ENCODE measurements around the gene TMEM92.

TMEM92 gene

DNA sequence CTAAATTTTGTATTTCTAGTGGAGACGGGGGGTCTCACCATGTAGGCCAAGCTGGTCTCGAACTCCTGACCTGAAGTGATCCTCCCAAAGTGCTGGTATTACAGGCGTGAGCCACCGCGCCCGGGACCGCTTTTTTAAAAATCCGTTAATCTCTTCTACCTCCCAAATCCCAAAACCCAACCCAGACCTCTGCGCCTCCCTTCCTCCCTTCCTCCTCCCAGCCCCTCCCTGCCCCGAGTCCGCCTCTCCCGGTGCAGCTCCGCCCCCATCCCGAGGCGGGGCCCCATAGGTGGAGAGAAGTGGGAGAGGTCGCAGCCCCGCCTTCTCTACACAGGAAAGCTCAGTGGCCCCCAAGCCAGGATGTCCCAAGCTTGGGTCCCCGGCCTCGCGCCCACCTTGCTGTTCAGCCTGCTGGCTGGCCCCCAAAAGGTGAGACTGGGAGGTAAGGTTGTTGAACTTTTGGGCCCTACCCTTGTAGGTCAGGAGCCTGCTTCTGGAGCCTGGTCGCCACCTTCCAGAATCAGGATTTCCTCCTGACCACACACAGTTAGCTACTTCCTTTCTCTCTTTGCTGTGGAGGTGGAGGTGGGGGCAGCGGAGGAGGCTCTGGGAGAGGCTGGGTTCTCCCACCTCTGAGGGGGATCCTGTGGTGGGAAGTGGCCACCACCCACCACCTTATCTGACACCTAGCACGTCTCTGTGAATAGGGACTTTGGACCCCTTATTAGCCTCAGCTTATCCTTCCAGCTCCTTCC lies at the start of gene TMEM92:
Gene TMEM92 (plus strand): TSS at position 325 of the 755 bp plus-strand sequence. CDS start 36 bp downstream, at position 361.
- peak in 1 of 3 donors; percentile 38 for DNase-seq

- peak; percentile 55 to 86 (median 76) for DNase-seq
Observed at GRCh38 chr17:50225701-50226240, 48.5 kb upstream of the TMEM92 start.

DNA sequence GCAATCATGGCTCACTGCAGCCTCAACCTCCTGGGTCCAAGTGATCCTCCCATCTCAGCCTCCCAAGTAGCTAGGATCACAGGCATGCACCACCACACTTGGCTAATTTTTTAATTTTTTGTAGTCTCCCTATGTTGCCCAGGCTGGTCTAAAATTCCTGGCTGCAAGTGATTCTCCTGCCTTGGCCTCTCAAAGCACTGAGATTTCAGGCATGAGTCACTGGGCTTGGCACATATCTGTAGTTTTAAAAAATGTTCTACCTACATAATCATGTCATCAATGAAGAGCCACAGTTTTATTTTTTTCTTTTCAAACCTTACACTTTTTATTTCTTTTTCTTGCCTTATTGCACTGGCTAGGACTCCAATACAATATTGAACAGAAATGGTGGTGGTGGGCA lies 39.7 kb upstream of the TMEM92 start:
- no peak for DNase-seq

DNA sequence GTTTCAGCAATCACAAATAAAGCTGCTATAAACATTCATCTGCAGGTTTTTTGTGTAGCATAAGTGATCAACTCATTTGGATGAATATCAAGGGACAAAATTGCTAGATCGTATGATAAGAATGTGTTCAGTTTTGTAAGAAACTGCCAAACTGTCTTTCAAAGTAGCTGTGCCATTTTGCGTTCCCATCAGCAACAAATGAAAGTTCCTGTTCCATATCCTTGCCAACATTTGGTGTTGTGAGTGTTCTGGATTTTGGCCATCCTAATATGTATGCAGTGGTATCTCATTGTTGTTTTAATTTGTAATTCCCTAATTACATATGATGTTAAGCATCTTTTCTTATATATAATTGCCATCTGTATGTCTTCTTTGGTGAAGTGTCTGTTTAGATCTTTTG lies 36.4 kb upstream of the TMEM92 start:
- DNase-seq: no peak

DNA sequence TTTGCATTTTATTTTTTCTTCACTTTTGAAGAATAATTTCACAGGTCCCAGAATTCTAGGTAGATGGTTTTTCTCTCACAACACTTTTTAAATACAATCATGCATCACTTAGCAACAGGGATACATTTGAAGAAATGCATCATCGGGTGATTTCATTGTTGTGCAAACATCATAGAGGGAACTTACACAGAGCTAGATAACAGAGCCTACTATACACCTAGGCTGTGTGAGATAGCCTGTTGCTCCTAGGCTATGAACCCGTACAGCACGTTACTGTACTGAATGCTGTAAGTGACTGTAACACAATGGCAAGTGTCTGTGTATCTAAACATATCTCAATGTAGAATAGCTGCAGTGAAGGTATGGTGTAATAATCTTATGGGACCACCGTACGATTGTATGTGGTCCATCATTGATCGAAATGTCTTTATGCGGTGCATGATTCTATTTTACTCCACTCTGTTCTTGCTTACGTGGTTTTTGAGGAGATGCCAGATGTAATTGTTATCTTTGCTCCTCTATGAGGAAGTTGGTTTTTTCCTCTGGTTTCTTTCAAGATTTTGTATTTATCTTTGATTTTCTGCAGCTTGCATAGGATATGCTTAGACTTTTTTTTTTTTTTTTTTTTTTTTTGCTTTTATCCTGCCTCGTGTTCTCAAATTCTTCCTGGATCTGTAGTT lies 35.5 kb upstream of the TMEM92 start:
- DNase-seq: peak; percentile 17 to 28 (median 27)

GRCh38 chr17:50239937-50240336 lies 34.3 kb upstream of the TMEM92 start:
- DNase-seq: no peak

GRCh38 chr17:50240851-50241250 lies 33.4 kb upstream of the TMEM92 start:
- DNase-seq: no peak

GRCh38 chr17:50241431-50241830 lies 32.8 kb upstream of the TMEM92 start:
- DNase-seq: no peak

GRCh38 chr17:50244771-50245170 lies 29.5 kb upstream of the TMEM92 start:
- no peak for DNase-seq

- DNase-seq: no peak
Observed at GRCh38 chr17:50248255-50248654, 26.0 kb upstream of the TMEM92 start.

DNA sequence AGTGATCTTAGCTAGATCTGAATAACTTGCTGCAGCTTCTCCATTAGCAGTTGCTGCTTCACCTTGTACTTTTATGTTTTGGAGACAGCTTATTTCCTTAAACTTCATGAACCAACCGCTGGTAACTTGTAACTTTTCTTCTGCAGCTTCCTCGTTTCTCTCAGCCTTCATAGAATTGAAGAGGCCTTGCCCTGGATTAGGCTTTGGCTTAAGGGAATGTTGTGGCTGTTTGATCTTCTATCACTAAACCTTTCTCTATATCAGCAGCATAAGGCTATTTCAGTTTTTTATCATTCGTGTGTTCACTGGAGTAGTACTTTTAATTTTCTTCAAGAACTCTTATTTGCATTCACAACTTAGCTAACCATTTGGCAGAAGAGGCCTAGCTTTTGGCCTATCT lies 21.5 kb upstream of the TMEM92 start:
- DNase-seq: no peak

DNA sequence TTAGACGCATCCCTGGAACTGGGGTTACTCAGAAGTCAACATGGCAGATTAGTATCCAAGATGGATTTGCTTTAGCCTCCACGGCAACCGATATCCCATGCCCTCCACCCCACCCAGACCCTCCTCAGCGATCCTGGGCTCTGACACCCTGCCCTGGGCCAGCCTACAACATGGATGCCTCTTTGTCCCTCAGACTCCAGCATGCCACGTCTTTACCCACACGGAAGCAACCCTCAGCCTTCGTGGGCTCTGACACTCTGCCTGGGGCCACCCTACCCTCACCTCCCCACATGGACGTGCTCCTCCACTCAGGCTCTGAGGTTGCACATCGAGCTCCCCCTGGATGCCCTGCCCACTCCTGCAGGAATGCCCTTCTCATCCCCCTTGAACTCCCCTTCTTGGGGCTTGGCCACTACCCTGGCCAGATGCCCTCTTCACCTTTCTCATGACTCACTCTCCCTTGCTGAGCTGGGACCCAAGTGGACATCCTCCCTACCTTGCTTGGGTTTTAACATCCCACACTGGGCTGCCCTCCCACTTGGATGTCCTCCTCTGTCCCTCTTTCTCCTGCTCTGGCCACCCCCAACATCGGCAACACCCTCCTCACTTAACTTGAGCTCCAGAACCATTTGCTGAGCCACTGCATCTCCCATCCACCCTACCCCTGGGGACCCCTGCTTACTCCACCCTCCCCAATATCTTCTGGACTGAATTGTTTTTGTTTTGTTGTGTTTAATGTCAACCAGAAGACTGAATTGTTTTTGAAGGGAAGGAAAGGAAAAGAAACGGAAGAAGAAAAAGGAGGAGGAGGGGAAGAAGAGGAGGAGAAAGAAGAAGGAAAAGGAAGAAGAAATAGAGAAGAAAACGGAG lies 18.3 kb upstream of the TMEM92 start:
- DNase-seq: no peak

DNA sequence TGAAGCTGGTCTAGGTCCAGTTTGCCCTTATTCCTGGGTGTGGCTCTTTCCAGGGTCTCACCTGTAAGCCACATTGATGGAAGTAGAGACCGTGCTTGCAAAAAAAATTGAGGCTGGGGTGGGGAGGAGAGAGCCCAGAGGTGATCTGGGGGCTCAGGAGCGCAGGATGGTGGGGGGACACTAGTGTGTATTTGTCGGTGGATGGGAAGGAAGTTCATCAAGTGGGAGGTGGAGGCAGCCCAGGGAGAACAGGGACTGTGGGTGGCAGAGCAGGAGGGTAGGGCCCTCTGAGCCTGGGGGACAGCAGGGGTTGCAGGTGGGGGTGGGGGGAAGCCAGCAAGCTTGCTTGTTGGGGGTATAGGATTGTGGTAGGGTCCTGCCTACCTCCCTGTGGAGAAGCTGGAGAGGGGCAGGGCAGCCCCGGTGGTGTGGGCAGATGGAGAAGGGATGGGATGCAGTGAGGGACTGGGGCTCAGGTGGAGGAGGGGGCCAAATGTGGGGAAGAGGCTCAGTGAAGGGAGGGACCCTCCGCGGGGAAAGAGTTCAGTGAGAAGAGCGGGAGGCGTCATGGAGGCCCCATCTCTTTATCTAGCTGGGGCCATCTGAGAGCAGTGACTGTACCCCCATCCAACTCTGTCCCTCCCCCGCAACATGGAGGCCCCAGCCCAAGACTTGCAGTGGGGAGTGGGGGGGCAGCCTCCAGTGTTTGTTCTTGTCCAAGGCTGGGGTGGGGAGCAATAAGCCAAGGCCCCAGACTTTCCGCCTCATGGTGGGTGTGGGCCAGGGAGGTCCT lies 17.2 kb upstream of the TMEM92 start:
- no peak for DNase-seq

GRCh38 chr17:50257676-50258224 lies 16.5 kb upstream of the TMEM92 start:
- no peak for DNase-seq

DNA sequence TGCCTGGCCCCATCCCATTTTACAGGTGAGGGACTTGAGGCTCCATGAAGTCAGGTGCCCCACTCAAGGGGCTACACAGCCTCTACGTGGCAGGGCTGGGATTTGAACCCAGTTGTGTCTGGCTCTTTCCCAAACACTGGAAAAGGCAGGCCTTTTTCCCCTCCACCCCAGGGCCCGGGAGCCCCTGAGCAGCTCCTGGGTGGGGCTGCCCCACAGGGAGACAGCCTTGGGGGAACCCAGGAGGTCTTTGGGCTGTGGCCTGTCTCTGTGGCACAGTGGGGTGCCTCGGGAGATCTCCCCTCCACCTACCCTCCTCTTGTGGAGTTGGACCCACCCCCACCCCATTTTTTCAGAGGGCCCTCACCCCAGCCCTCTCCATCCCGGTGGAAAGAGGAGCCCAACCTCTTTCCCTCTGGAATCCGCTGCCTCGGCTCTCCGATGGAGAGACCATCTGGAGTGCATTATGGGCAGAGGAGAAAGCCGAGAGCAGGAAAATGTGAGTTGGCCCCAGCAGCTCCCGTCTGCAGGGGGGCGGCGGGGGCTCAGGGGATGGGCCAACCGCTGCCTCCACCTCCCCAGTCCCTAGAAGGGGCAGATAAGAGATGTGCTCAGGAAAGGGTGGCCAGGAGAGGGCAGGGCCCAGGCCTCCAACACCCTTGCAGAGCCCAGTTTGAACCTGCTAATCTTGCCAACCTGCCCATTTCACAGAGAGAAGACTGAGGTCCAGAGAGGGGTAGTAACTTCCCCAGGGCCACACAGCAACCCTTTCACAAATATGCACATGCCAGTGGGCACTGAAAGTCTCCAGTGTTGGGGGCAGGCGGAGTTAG lies 15.4 kb upstream of the TMEM92 start:
- DNase-seq: no peak

DNA sequence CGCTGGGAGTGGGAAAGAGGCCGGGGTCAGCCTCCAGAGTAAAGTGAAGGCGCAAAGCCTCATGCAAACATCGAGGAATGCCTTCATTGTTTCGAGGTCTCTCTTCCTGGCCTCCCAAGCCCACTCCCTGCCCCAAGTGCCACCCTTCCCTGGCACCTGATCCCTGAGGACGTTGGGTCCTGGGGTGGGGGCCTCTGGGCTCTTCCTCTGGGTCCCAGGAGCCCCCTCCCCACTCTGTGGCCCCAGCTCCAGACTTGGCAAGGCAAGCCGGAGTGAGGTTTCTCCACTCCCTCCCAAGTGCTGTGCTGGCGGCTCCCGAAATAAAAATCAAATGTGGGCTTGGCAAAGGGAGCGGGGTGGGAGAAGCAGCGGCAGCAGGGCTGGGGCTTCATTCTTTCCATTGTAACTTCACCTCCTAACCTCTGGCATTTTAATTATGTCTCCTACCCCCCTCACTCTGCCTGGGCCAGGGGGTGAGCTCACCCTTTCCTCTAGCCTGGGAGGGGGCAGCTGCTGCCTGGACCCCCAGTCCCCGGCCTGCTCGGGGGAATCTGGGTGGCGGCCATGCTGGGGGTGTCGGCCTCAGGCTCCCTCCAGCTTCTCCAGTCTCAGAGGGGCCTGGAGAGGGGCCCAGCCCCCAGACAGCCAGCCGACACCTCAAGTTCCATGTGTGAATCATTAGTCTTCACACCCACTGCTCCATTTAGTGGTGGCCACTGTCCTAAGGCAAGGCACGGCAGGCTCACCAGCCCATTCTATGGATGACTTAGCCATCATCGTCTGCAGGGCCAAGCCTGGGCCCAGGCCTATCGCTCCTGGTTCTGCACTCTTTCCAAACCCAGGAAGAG lies 14.6 kb upstream of the TMEM92 start:
- no peak for DNase-seq

GRCh38 chr17:50260501-50260911 lies 13.8 kb upstream of the TMEM92 start:
- no peak for DNase-seq

GRCh38 chr17:50261051-50261915 lies 13.0 kb upstream of the TMEM92 start:
- DNase-seq: no peak
